HG03520 (cell line): ENCODE measurements around the gene ENTREP3.
"Not testable (repeated sequence)": the region's sequence is repeated elsewhere in the genome, so short reads cannot be mapped to it uniquely, and the experiment has no call there.

ENCODE experiments used
- ATAC-seq: cut with Tn5 transposase; IDR thresholded peaks from one replicate; pipeline ENCODE4 v1.9.1; 2021; ENCODE audit warnings: mild to moderate bottlenecking, moderate library complexity; ENCODE audit not compliant: unreplicated experiment

ENTREP3 gene

GRCh38 chr1:155226188-155226909 lies 28.9 kb downstream of the ENTREP3 start:
- no peak for ATAC-seq

GRCh38 chr1:155225404-155225759 lies 29.9 kb downstream of the ENTREP3 start:
- ATAC-seq: not testable (repeated sequence)

GRCh38 chr1:155223047-155223446 lies 32.2 kb downstream of the ENTREP3 start:
- no peak for ATAC-seq

- ATAC-seq: not testable (repeated sequence)
Measured at GRCh38 chr1:155220211-155220965, 34.9 kb downstream of the ENTREP3 start.

GRCh38 chr1:155219592-155220031 lies 35.7 kb downstream of the ENTREP3 start:
- no peak for ATAC-seq

GRCh38 chr1:155218854-155219591 lies 36.3 kb downstream of the ENTREP3 start:
- ATAC-seq: no peak

GRCh38 chr1:155214702-155215101 lies 40.6 kb downstream of the ENTREP3 start:
- not testable (repeated sequence) for ATAC-seq

GRCh38 chr1:155212051-155212440 lies 43.2 kb downstream of the ENTREP3 start:
- ATAC-seq: not testable (repeated sequence)

GRCh38 chr1:155211381-155212050 lies 43.8 kb downstream of the ENTREP3 start:
- ATAC-seq: not testable (repeated sequence)

- no peak for ATAC-seq
Measured at GRCh38 chr1:155210314-155211104, 44.8 kb downstream of the ENTREP3 start.

- no peak for ATAC-seq
Measured at GRCh38 chr1:155209312-155209721, 46.0 kb downstream of the ENTREP3 start.

- ATAC-seq: peak; percentile 50
Measured at GRCh38 chr1:155208541-155209311, 46.6 kb downstream of the ENTREP3 start, which contains the start of gene MTX1. MTX1 (plus strand) TSS chr1:155208695; CDS start chr1:155208805, 110 bp downstream.

- no peak for ATAC-seq
Measured at GRCh38 chr1:155207806-155208540, 47.3 kb downstream of the ENTREP3 start, which contains the start of gene THBS3. THBS3 (minus strand) TSS chr1:155207897; CDS start chr1:155207876, 21 bp downstream.

GRCh38 chr1:155206891-155207805 lies 48.1 kb downstream of the ENTREP3 start:
- ATAC-seq: no peak

GRCh38 chr1:155205969-155206593 lies 49.2 kb downstream of the ENTREP3 start:
- no peak for ATAC-seq

GRCh38 chr1:155205035-155205434 lies 50.2 kb downstream of the ENTREP3 start:
- ATAC-seq: no peak
